ENCODE results near the gene SEC63. TPM values are rescaled to one million over a fixed set of nuclear protein-coding genes. Genes with fewer than 3 reads are reported as not detected.
A peak's percentile ranks its signal among the peaks of the same experiment; 100 is the strongest.

Gene SEC63
- total RNA-seq, 1 donor from 2014 or later: 166 TPM

DNA sequence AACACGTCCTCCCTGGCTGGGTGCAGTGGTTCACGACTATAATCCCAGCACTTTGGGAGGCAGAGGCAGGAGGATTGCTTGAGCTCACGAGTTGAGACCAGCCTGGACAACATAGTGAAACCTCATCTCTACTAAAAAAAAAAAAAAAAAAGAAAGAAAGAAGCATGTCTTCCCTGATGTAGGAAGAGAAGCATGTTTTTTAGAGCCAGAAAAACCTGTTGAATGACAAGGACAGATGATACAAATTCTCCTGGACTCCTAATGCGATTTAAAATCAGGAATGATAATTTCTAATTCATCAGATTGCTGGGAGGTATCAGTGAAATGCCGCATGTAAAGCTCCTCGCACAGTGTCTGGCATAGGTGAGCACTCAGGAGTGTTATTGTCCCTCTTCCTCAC lies 23.7 kb upstream of the SEC63 start:
- Mint-ChIP-seq H3K36me3 (ENCODE audit: low read depth) (peaks cover 1% of the 10 kb centered on the region), H3K27me3 (ENCODE audit: low read depth) (peaks cover 2% of the 10 kb centered on the region), H3K4me3 (ENCODE audit: unreplicated experiment) (no peak overlapping the region), H3K4me1 (ENCODE audit: low read depth) (no peaks in the 10 kb centered on the region), H3K27ac (ENCODE audit: unreplicated experiment) (no peak overlapping the region), H3K9me3 (ENCODE audit: low read depth) (peaks cover 2% of the 10 kb centered on the region)
- TF ChIP-seq, protein P1, sequence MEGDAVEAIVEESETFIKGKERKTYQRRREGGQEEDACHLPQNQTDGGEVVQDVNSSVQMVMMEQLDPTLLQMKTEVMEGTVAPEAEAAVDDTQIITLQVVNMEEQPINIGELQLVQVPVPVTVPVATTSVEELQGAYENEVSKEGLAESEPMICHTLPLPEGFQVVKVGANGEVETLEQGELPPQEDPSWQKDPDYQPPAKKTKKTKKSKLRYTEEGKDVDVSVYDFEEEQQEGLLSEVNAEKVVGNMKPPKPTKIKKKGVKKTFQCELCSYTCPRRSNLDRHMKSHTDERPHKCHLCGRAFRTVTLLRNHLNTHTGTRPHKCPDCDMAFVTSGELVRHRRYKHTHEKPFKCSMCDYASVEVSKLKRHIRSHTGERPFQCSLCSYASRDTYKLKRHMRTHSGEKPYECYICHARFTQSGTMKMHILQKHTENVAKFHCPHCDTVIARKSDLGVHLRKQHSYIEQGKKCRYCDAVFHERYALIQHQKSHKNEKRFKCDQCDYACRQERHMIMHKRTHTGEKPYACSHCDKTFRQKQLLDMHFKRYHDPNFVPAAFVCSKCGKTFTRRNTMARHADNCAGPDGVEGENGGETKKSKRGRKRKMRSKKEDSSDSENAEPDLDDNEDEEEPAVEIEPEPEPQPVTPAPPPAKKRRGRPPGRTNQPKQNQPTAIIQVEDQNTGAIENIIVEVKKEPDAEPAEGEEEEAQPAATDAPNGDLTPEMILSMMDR (IDR thresholded peaks at IDR 0.05): no peak
- DNase-seq (ENCODE audit: low spot score): no peak

DNA sequence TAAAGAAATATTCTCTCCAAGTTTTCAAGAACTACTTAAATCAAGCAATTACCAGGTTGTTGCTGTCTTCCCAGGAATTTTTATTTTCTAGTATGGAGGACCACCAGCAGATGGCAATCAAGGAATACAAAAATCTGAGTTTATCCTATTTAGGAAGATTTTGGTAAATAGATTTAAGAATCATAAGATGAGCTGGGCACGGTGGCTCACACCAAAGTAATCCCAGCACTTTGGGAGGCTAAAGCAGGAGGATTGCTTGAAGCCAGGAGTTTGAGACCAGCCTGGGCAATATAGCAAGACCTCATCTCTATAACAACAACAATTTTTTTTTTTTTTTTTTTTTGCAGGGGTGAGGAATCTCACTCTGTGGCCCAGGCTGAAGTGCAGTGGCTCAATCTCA lies 19.3 kb upstream of the SEC63 start:
- no peak for DNase-seq (ENCODE audit: low spot score)
- Mint-ChIP-seq H3K4me1 (ENCODE audit: low read depth) (no peaks in the 10 kb centered on the region), H3K4me3 (ENCODE audit: unreplicated experiment) (no peak overlapping the region), H3K36me3 (ENCODE audit: low read depth) (no peaks in the 10 kb centered on the region), H3K27ac (ENCODE audit: unreplicated experiment) (no peak overlapping the region), H3K27me3 (ENCODE audit: low read depth) (peaks cover 10% of the 10 kb centered on the region), H3K9me3 (ENCODE audit: low read depth) (no peaks in the 10 kb centered on the region)
- TF ChIP-seq, protein P1 (IDR thresholded peaks at IDR 0.05): peak; percentile 86

DNA sequence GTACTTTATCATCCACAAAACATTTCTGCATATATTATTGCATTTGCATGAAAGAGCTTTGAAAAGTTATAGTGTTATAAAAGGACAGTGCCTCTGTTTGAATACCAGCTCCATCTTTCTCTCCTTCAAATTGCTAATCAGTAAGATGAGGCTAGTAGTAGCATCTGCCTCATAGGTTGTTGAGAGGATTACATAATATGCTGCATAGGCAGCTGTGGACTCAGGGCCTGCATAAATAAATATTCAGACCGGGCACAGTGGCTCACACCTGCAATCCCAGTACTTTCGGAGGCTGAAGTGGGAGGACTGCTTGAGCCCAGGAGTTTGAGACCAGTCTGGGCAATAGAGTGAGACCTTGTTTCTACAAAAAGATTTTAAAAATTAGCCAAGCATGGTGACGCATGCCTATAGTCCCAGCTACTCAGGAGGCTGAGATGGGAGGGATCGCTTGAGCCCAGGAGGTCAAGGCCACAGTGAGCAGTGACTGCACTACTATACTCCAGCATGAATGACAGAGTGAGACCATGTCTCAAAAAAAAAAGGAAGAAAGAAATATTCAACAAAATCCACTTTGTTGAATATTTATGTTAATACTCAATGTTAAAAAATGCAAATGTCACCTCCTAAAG lies 18.3 kb upstream of the SEC63 start:
- DNase-seq (ENCODE audit: low spot score): no peak
- TF ChIP-seq, protein P1 (IDR thresholded peaks at IDR 0.05): no peak
- Mint-ChIP-seq H3K36me3 (ENCODE audit: low read depth) (no peaks in the 10 kb centered on the region), H3K4me1 (ENCODE audit: low read depth) (no peaks in the 10 kb centered on the region), H3K9me3 (ENCODE audit: low read depth) (no peaks in the 10 kb centered on the region), H3K27me3 (ENCODE audit: low read depth) (peaks cover 12% of the 10 kb centered on the region), H3K27ac (ENCODE audit: unreplicated experiment) (no peak overlapping the region), H3K4me3 (ENCODE audit: unreplicated experiment) (no peak overlapping the region)

DNA sequence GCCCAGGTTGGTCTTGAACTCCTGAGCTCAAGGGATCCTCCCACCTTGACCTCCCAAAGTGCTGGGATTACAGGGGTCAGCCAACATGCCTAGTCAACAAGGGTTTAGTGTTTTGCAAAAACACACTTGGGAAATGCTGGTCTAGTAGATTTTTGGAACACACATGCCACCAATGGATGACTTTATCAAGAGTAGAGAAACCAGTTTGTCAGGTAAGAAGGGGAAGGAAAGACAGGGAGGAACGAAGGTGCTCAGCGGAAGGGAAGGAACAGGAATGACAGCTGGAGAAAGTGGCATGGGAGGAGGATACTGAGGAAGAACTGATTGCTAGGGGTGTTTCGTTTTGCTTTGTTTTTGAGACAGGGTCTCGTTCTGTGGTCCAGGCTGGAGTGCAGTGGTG lies 15.6 kb upstream of the SEC63 start:
- TF ChIP-seq, protein P1 (IDR thresholded peaks at IDR 0.05): no peak
- no peaks in the 10 kb centered on the region for H3K36me3 Mint-ChIP-seq (ENCODE audit: low read depth)
- DNase-seq (ENCODE audit: low spot score): no peak
- no peak overlapping the region for H3K4me3 Mint-ChIP-seq (ENCODE audit: unreplicated experiment)
- no peaks in the 10 kb centered on the region for H3K4me1 Mint-ChIP-seq (ENCODE audit: low read depth)
- peaks cover 12% of the 10 kb centered on the region for H3K27me3 Mint-ChIP-seq (ENCODE audit: low read depth)
- H3K27ac Mint-ChIP-seq (ENCODE audit: unreplicated experiment): no peak overlapping the region
- H3K9me3 Mint-ChIP-seq (ENCODE audit: low read depth): no peaks in the 10 kb centered on the region

DNA sequence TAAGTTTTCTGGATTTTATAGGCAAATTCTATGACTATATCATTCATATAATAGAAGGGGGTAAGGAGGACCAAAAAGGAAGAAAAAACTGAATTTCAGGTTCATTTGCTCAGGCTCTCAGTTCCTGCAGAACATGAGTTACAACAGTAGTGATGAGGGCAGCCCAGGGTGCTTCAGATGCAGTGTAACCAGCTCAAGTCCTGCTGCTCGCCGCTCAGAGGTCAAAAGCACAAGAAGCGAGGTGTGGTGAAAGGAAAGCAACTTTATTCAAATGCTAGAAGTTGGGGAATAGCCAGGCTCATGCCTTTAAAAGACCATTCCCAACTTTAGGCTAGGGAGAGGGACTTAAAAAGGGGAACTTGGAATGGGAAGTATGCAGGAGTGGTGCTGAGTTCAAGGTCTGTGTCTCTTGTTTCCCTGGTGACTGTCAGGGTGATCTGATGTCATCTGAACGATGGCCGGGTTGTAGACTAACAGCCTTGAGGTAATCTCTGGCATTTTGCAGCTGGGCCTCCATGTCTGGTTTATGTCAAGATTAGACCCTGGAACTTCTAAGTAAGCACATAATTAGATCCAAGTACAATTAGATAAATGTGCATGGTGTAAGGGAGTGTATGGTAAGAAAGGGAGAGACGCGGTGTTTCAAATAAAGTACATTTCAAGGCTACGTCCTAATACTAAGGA lies 14.5 kb upstream of the SEC63 start:
- TF ChIP-seq, protein P1 (IDR thresholded peaks at IDR 0.05): no peak
- no peak for DNase-seq (ENCODE audit: low spot score)

More for the DNA sequence above, 14.5 kb upstream of the SEC63 start:
- peaks cover 12% of the 10 kb centered on the region for H3K27me3 Mint-ChIP-seq (ENCODE audit: low read depth)
- H3K9me3 Mint-ChIP-seq (ENCODE audit: low read depth): no peaks in the 10 kb centered on the region
- no peaks in the 10 kb centered on the region for H3K4me1 Mint-ChIP-seq (ENCODE audit: low read depth)
- H3K4me3 Mint-ChIP-seq (ENCODE audit: unreplicated experiment): no peak overlapping the region
- no peaks in the 10 kb centered on the region for H3K36me3 Mint-ChIP-seq (ENCODE audit: low read depth)
- H3K27ac Mint-ChIP-seq (ENCODE audit: unreplicated experiment): no peak overlapping the region
